SK-N-MC (cell line): Measurements from ENCODE around the gene LMTK3.

Experiments used
- EZH2 ChIP-seq: fragments of 200-600 bp; sonication (generic); IDR thresholded peaks from one replicate; pipeline ENCODE4 v1.6.1; 2017; ENCODE audit warnings: antibody characterized with exemption
- FOXP2 ChIP-seq: optimal IDR thresholded peaks from 2 replicates; pipeline ENCODE3; 2011; ENCODE audit warnings: mild to moderate bottlenecking, moderate library complexity; ENCODE audit not compliant: insufficient read depth; ENCODE audit errors: extremely low read length, control extremely low read depth
- POLR2AphosphoS5 ChIP-seq: IDR thresholded peaks from 2 replicates; pipeline ENCODE4 v1.6.1; 2012; ENCODE audit warnings: mild to moderate bottlenecking, low read depth, low read length, borderline replicate concordance

- TF ChIP-seq POLR2AphosphoS5 (no peak), EZH2 (no peak), FOXP2 (no peak)
These were observed 67.9 kb downstream of the LMTK3 start for GRCh38 chr19:48443731-48444128.
